Measurements from ENCODE around the gene SPATA31C1.
"Not testable (repeated sequence)": the region's sequence is repeated elsewhere in the genome, so short reads cannot be mapped to it uniquely, and the experiment has no call there.

DNA sequence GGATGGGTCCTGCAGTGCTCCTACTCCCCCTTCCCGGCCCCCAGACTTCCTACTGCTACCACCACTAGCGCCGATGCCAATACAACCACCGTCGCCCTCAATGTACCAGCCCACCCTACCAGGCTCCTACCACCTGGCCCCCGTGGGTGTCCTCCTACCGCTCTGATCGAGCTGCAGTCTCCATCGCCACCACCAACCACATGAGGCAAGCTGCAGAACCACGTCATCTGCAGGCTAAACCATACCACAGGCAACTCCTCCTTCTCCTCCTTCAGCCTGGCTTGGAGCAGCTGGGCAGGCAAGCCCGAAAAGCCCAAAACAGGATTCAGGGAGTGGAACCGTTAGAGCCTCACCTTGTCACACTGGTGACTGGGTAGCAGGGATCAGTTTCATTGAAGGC is 19.6 kb downstream of the SPATA31C1 start:
- not testable (repeated sequence) for TF ChIP-seq CTCF (IDR thresholded peaks at IDR 0.05); SMAD4 (CRISPR knock-in tag; IDR thresholded peaks at IDR 0.05); E2F1 (CRISPR knock-in tag; IDR thresholded peaks at IDR 0.05); ZNF121 (CRISPR knock-in tag; IDR thresholded peaks at IDR 0.05); ZNF263 (CRISPR knock-in tag; IDR thresholded peaks at IDR 0.05; ENCODE audit: low read depth); ELF4 (CRISPR knock-in tag; IDR thresholded peaks at IDR 0.05; ENCODE audit: low read depth); NR3C1 (CRISPR knock-in tag; conservative IDR thresholded peaks at IDR 0.05; ENCODE audit: low read depth); ESRRA (CRISPR knock-in tag; IDR thresholded peaks at IDR 0.05; ENCODE audit: borderline replicate concordance)
- TF ChIP-seq, protein P1, sequence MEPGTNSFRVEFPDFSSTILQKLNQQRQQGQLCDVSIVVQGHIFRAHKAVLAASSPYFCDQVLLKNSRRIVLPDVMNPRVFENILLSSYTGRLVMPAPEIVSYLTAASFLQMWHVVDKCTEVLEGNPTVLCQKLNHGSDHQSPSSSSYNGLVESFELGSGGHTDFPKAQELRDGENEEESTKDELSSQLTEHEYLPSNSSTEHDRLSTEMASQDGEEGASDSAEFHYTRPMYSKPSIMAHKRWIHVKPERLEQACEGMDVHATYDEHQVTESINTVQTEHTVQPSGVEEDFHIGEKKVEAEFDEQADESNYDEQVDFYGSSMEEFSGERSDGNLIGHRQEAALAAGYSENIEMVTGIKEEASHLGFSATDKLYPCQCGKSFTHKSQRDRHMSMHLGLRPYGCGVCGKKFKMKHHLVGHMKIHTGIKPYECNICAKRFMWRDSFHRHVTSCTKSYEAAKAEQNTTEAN (CRISPR knock-in tag; IDR thresholded peaks at IDR 0.05), result not testable (repeated sequence)
- TF ChIP-seq, protein P2, sequence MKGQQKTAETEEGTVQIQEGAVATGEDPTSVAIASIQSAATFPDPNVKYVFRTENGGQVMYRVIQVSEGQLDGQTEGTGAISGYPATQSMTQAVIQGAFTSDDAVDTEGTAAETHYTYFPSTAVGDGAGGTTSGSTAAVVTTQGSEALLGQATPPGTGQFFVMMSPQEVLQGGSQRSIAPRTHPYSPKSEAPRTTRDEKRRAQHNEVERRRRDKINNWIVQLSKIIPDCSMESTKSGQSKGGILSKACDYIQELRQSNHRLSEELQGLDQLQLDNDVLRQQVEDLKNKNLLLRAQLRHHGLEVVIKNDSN (CRISPR knock-in tag; IDR thresholded peaks at IDR 0.05), result not testable (repeated sequence)
- TF ChIP-seq, protein P3, sequence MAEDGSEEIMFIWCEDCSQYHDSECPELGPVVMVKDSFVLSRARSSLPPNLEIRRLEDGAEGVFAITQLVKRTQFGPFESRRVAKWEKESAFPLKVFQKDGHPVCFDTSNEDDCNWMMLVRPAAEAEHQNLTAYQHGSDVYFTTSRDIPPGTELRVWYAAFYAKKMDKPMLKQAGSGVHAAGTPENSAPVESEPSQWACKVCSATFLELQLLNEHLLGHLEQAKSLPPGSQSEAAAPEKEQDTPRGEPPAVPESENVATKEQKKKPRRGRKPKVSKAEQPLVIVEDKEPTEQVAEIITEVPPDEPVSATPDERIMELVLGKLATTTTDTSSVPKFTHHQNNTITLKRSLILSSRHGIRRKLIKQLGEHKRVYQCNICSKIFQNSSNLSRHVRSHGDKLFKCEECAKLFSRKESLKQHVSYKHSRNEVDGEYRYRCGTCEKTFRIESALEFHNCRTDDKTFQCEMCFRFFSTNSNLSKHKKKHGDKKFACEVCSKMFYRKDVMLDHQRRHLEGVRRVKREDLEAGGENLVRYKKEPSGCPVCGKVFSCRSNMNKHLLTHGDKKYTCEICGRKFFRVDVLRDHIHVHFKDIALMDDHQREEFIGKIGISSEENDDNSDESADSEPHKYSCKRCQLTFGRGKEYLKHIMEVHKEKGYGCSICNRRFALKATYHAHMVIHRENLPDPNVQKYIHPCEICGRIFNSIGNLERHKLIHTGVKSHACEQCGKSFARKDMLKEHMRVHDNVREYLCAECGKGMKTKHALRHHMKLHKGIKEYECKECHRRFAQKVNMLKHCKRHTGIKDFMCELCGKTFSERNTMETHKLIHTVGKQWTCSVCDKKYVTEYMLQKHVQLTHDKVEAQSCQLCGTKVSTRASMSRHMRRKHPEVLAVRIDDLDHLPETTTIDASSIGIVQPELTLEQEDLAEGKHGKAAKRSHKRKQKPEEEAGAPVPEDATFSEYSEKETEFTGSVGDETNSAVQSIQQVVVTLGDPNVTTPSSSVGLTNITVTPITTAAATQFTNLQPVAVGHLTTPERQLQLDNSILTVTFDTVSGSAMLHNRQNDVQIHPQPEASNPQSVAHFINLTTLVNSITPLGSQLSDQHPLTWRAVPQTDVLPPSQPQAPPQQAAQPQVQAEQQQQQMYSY (CRISPR knock-in tag; IDR thresholded peaks at IDR 0.05), result not testable (repeated sequence)

All from WTC11 (cell line).